ENCODE data around the gene MORN1.

The MORN1 gene

GRCh38 chr1:2313651-2314261, 77.6 kb downstream of the MORN1 start:
- Histone ChIP-seq H4K8ac (ENCODE audit: low read depth, low read length) (no peak overlapping the region), H3K9me3 (replicated peaks in 1 of 2; ENCODE audit: control insufficient read depth in 2 of 2, insufficient read depth in 1 of 2, low read depth in 1 of 2, low read length in 2 of 2) (no peaks in the 10 kb centered on the region), H3K4me3 (ENCODE audit: low read length in 2 of 2) (peak overlapping the region; percentile 54 to 68), H3K79me1 (ENCODE audit: low read depth, low read length) (peaks cover 8% of the 10 kb centered on the region), H3K36me3 (replicated peaks in 1 of 2; ENCODE audit: control insufficient read depth in 2 of 2, insufficient read depth in 2 of 2, low read length in 2 of 2) (peaks cover 2 to 6% of the 10 kb centered on the region in 2 donors), H3K27ac (replicated peaks; ENCODE audit: low read length) (peak overlapping the region; percentile 84), H3K27me3 (ENCODE audit: control insufficient read depth in 3 of 3, insufficient read depth in 3 of 3, low read depth in 1 of 3, low read length in 3 of 3) (no peaks in the 10 kb centered on the region), H3K9ac (ENCODE audit: low read depth, low read length, poor library complexity) (peak overlapping the region; percentile 85), H3K18ac (ENCODE audit: low read length) (peak overlapping the region; percentile 95), H3K4me1 (ENCODE audit: control insufficient read depth in 2 of 2, insufficient read depth in 1 of 2, low read depth in 1 of 2, low read length in 2 of 2) (peaks cover 50 to 65% of the 10 kb centered on the region in 2 donors), H3K23ac (ENCODE audit: low read depth, low read length, poor library complexity) (peak overlapping the region; percentile 80), H3K4me2 (ENCODE audit: insufficient read depth, low read length, poor library complexity, severe bottlenecking) (peak overlapping the region; percentile 66), H3K14ac (ENCODE audit: low read length) (no peak overlapping the region), H3K4ac (ENCODE audit: low read length) (peak overlapping the region; percentile 46), H2BK5ac (ENCODE audit: low read length) (peak overlapping the region; percentile 96), H2BK15ac (ENCODE audit: low read length) (peak overlapping the region; percentile 34), H4K91ac (ENCODE audit: low read depth, low read length, poor library complexity) (peak overlapping the region; percentile 1), H2BK120ac (ENCODE audit: low read depth, low read length) (peak overlapping the region; percentile 88), H2AK5ac (ENCODE audit: low read depth, low read length) (peak overlapping the region; percentile 99), H2BK12ac (ENCODE audit: low read length) (peak overlapping the region; percentile 93), H2AFZ (ENCODE audit: low read length) (peak overlapping the region; percentile 68)
- no CpG with 5 or more reads among the region's 18 CpGs for WGBS, 2 donors (ENCODE audit: extremely low coverage in 2 of 2, insufficient read length in 2 of 2, insufficient replicate concordance in 1 of 2)
- DNase-seq (ENCODE audit: low spot score), result no peak

GRCh38 chr1:2312515-2313301, 78.6 kb downstream of the MORN1 start:
- H3K9ac ChIP-seq (ENCODE audit: low read depth, low read length, poor library complexity), result peak overlapping the region; percentile 84
- DNase-seq (ENCODE audit: low spot score), result no peak
- H3K4ac ChIP-seq (ENCODE audit: low read length), result peak overlapping the region; percentile 53

GRCh38 chr1:2312160-2312514, 79.2 kb downstream of the MORN1 start:
- Histone ChIP-seq H3K14ac (ENCODE audit: low read length) (peak overlapping the region; percentile 71), H3K79me1 (ENCODE audit: low read depth, low read length) (peaks cover 10% of the 10 kb centered on the region)
- no peak for DNase-seq (ENCODE audit: low spot score)

More at GRCh38 chr1:2312515-2313301, 78.6 kb downstream of the MORN1 start:
- H3K4me1 ChIP-seq (ENCODE audit: control insufficient read depth in 2 of 2, insufficient read depth in 1 of 2, low read depth in 1 of 2, low read length in 2 of 2), result peaks cover 49 to 56% of the 10 kb centered on the region in 2 donors
- no peak overlapping the region for H4K91ac ChIP-seq (ENCODE audit: low read depth, low read length, poor library complexity)
- no peaks in the 10 kb centered on the region for H3K27me3 ChIP-seq (ENCODE audit: control insufficient read depth in 3 of 3, insufficient read depth in 3 of 3, low read depth in 1 of 3, low read length in 3 of 3)
- H3K14ac ChIP-seq (ENCODE audit: low read length), result peak overlapping the region; percentile 71
- no CpG with 5 or more reads among the region's 24 CpGs for WGBS, 2 donors (ENCODE audit: extremely low coverage in 2 of 2, insufficient read length in 2 of 2, insufficient replicate concordance in 1 of 2)
- H2AFZ ChIP-seq (ENCODE audit: low read length), result no peak overlapping the region
- peak overlapping the region; percentile 46 for H3K27ac ChIP-seq (replicated peaks; ENCODE audit: low read length)
- H2BK120ac ChIP-seq (ENCODE audit: low read depth, low read length), result peak overlapping the region; percentile 96
- no peak overlapping the region for H3K4me3 ChIP-seq (ENCODE audit: low read length in 2 of 2)
- peaks cover 11 to 17% of the 10 kb centered on the region in 2 donors for H3K36me3 ChIP-seq (replicated peaks in 1 of 2; ENCODE audit: control insufficient read depth in 2 of 2, insufficient read depth in 2 of 2, low read length in 2 of 2)
- peak overlapping the region; percentile 97 for H2AK5ac ChIP-seq (ENCODE audit: low read depth, low read length)
- H2BK5ac ChIP-seq (ENCODE audit: low read length), result peak overlapping the region; percentile 75
- peak overlapping the region; percentile 81 for H2BK15ac ChIP-seq (ENCODE audit: low read length)
- peak overlapping the region; percentile 97 for H3K18ac ChIP-seq (ENCODE audit: low read length)
- peak overlapping the region; percentile 73 for H2BK12ac ChIP-seq (ENCODE audit: low read length)
- H3K23ac ChIP-seq (ENCODE audit: low read depth, low read length, poor library complexity), result peak overlapping the region; percentile 80
- H3K9me3 ChIP-seq (replicated peaks in 1 of 2; ENCODE audit: control insufficient read depth in 2 of 2, insufficient read depth in 1 of 2, low read depth in 1 of 2, low read length in 2 of 2), result no peaks in the 10 kb centered on the region
- H3K4me2 ChIP-seq (ENCODE audit: insufficient read depth, low read length, poor library complexity, severe bottlenecking), result no peak overlapping the region
- peak overlapping the region; percentile 43 for H4K8ac ChIP-seq (ENCODE audit: low read depth, low read length)
- peaks cover 10% of the 10 kb centered on the region for H3K79me1 ChIP-seq (ENCODE audit: low read depth, low read length)

More at GRCh38 chr1:2312160-2312514, 79.2 kb downstream of the MORN1 start:
- Histone ChIP-seq H3K18ac (ENCODE audit: low read length) (peak overlapping the region; percentile 97), H2BK12ac (ENCODE audit: low read length) (peak overlapping the region; percentile 73), H3K4me1 (ENCODE audit: control insufficient read depth in 2 of 2, insufficient read depth in 1 of 2, low read depth in 1 of 2, low read length in 2 of 2) (peaks cover 44 to 51% of the 10 kb centered on the region in 2 donors), H3K9me3 (replicated peaks in 1 of 2; ENCODE audit: control insufficient read depth in 2 of 2, insufficient read depth in 1 of 2, low read depth in 1 of 2, low read length in 2 of 2) (no peaks in the 10 kb centered on the region), H3K4me3 (ENCODE audit: low read length in 2 of 2) (no peak overlapping the region), H2BK5ac (ENCODE audit: low read length) (peak overlapping the region; percentile 75), H3K36me3 (replicated peaks in 1 of 2; ENCODE audit: control insufficient read depth in 2 of 2, insufficient read depth in 2 of 2, low read length in 2 of 2) (peaks cover 15 to 22% of the 10 kb centered on the region in 2 donors), H3K27me3 (ENCODE audit: control insufficient read depth in 3 of 3, insufficient read depth in 3 of 3, low read depth in 1 of 3, low read length in 3 of 3) (no peaks in the 10 kb centered on the region), H3K27ac (replicated peaks; ENCODE audit: low read length) (peak overlapping the region; percentile 46), H3K4me2 (ENCODE audit: insufficient read depth, low read length, poor library complexity, severe bottlenecking) (no peak overlapping the region), H2BK15ac (ENCODE audit: low read length) (peak overlapping the region; percentile 98), H4K8ac (ENCODE audit: low read depth, low read length) (peak overlapping the region; percentile 92), H2AFZ (ENCODE audit: low read length) (no peak overlapping the region), H2AK5ac (ENCODE audit: low read depth, low read length) (peak overlapping the region; percentile 97), H3K23ac (ENCODE audit: low read depth, low read length, poor library complexity) (peak overlapping the region; percentile 80), H3K4ac (ENCODE audit: low read length) (peak overlapping the region; percentile 53), H4K91ac (ENCODE audit: low read depth, low read length, poor library complexity) (peak overlapping the region; percentile 89), H2BK120ac (ENCODE audit: low read depth, low read length) (peak overlapping the region; percentile 96), H3K9ac (ENCODE audit: low read depth, low read length, poor library complexity) (peak overlapping the region; percentile 84)
- no CpG with 5 or more reads among the region's 10 CpGs for WGBS, 2 donors (ENCODE audit: extremely low coverage in 2 of 2, insufficient read length in 2 of 2, insufficient replicate concordance in 1 of 2)
